IMR-90 (cell line): ENCODE results near the gene MTCL1. TPM values are rescaled to one million over a fixed set of nuclear protein-coding genes. Genes with fewer than 3 reads are reported as not detected.

Experiments
- ATAC-seq: fragments of 200-7000 bp; cut with Tn5 transposase; 2 replicates; pipeline ENCODE4 v1.9.1; 2020; ENCODE audit warnings: low read depth, mild to moderate bottlenecking, moderate library complexity
- BruUV-seq: library from RNA; stranded (reverse); fragments of 400-500 nt; replicated peaks from 2 replicates; lab custom pipeline; 2021; lab: Mats Ljungman, UMichigan
- CTCF ChIA-PET: fragments of 300-600 bp; formaldehyde crosslinking; extraction: SDS; loops from one replicate; lab custom pipeline; 2021; ENCODE audit warnings: antibody characterized with exemption; lab: Yijun Ruan, JAX
- POLR2A ChIA-PET: fragments of 300-600 bp; sonication (Branson Sonifier 250); formaldehyde crosslinking; loops from one replicate; lab custom pipeline; 2022; ENCODE audit warnings: antibody characterized with exemption; ENCODE audit not compliant: unreplicated experiment; lab: Charles Lee
- DNase-seq: peaks from one replicate; pipeline ENCODE4 v3.0.0; 2013
- H2AFZ ChIP-seq: replicated peaks from 2 replicates; pipeline ENCODE3; 2013; ENCODE audit warnings: low read length, mild to moderate bottlenecking; ENCODE audit not compliant: poor library complexity
- H2AK5ac ChIP-seq: 2 replicates; pipeline ENCODE4 v1.6.1; 2013; ENCODE audit warnings: low read depth, low read length, inconsistent platforms
- H2AK9ac ChIP-seq: replicated peaks from 2 replicates; pipeline ENCODE3; 2013; ENCODE audit warnings: mild to moderate bottlenecking, low read depth, low read length, moderate library complexity; ENCODE audit not compliant: poor library complexity
- H2BK120ac ChIP-seq: 2 replicates; pipeline ENCODE4 v1.6.1; 2013; ENCODE audit warnings: low read depth, low read length, inconsistent platforms
- H2BK15ac ChIP-seq: 3 replicates; pipeline ENCODE4 v1.6.1; 2013; ENCODE audit warnings: low read depth, low read length, inconsistent platforms
- H2BK20ac ChIP-seq: 2 replicates; pipeline ENCODE4 v1.6.1; 2013; ENCODE audit warnings: low read depth, mild to moderate bottlenecking, inconsistent platforms, low read length, moderate library complexity
- H2BK5ac ChIP-seq: 2 replicates; pipeline ENCODE4 v1.6.1; 2013; ENCODE audit warnings: mild to moderate bottlenecking, low read depth, low read length, inconsistent platforms; ENCODE audit not compliant: poor library complexity, severe bottlenecking
- H3K14ac ChIP-seq: replicated peaks from 2 replicates; pipeline ENCODE4 v1.6.1; 2013; ENCODE audit warnings: low read depth, low read length, inconsistent platforms
- H3K18ac ChIP-seq: 2 replicates; pipeline ENCODE4 v1.6.1; 2013; ENCODE audit warnings: low read depth, low read length, control low read depth
- H3K23ac ChIP-seq: 2 replicates; pipeline ENCODE4 v1.6.1; 2013; ENCODE audit warnings: low read depth, low read length, inconsistent platforms
- H3K27ac ChIP-seq: 2 replicates; pipeline ENCODE4 v1.5.1; 2013; ENCODE audit warnings: mild to moderate bottlenecking, control low read depth, low read length; ENCODE audit not compliant: insufficient read depth
- H3K27me3 ChIP-seq: 2 replicates; pipeline ENCODE4 v1.6.1; 2013; ENCODE audit warnings: low read length; ENCODE audit not compliant: control insufficient read depth, insufficient read depth
- H3K36me3 ChIP-seq: 2 replicates; pipeline ENCODE4 v1.6.1; 2013; ENCODE audit warnings: low read length, mixed read lengths; ENCODE audit not compliant: control insufficient read depth, insufficient read depth
- H3K4ac ChIP-seq: 2 replicates; pipeline ENCODE4 v1.6.1; 2013; ENCODE audit warnings: low read depth, low read length, inconsistent platforms
- H3K4me1 ChIP-seq: 2 replicates; pipeline ENCODE4 v1.6.1; 2013; ENCODE audit warnings: low read length, mixed read lengths; ENCODE audit not compliant: control insufficient read depth, insufficient read depth
- H3K4me2 ChIP-seq: 2 replicates; pipeline ENCODE4 v1.6.1; 2013; ENCODE audit warnings: low read depth, mild to moderate bottlenecking, control low read depth, low read length, moderate library complexity
- H3K4me3 ChIP-seq: 2 replicates; pipeline ENCODE4 v1.5.1; 2013; ENCODE audit warnings: low read depth, mild to moderate bottlenecking, control low read depth, low read length, moderate library complexity; ENCODE audit not compliant: insufficient read depth
- H3K56ac ChIP-seq: 2 replicates; pipeline ENCODE4 v1.6.1; 2013; ENCODE audit warnings: low read length, inconsistent platforms; ENCODE audit not compliant: insufficient read depth; ENCODE audit errors: extremely low read depth
- H3K79me1 ChIP-seq, 2 experiments: 2 replicates each; pipeline ENCODE4 v1.6.1; 2013; ENCODE audit warnings: low read length in 2 of 2, inconsistent platforms in 1 of 2, low read depth in 1 of 2
- H3K9ac ChIP-seq: 2 replicates; pipeline ENCODE4 v1.6.1; 2013; ENCODE audit warnings: low read depth, low read length, control low read depth
- H3K9me1 ChIP-seq: 2 replicates; pipeline ENCODE4 v1.6.1; 2013; ENCODE audit warnings: low read length, inconsistent platforms; ENCODE audit not compliant: insufficient read depth
- H3K9me3 ChIP-seq: 2 replicates; pipeline ENCODE4 v1.6.1; 2013; ENCODE audit warnings: low read length; ENCODE audit not compliant: control insufficient read depth, insufficient read depth
- H4K20me1 ChIP-seq: 2 replicates; pipeline ENCODE4 v1.6.1; 2013; ENCODE audit warnings: low read length, inconsistent platforms; ENCODE audit not compliant: insufficient read depth
- H4K5ac ChIP-seq: 2 replicates; pipeline ENCODE4 v1.6.1; 2013; ENCODE audit warnings: mild to moderate bottlenecking, low read depth, low read length, control low read depth
- H4K8ac ChIP-seq, 2 experiments: 2 replicates each; pipeline ENCODE4 v1.6.1; 2013; ENCODE audit warnings: low read depth in 2 of 2, low read length in 2 of 2, control low read depth in 1 of 2, inconsistent platforms in 1 of 2
- H4K91ac ChIP-seq: 2 replicates; pipeline ENCODE4 v1.6.1; 2013; ENCODE audit warnings: low read depth, low read length, inconsistent platforms; ENCODE audit not compliant: insufficient read depth
- BHLHE40 ChIP-seq: fragments of 150-350 bp; IDR thresholded peaks from 2 replicates; pipeline ENCODE4 v1.6.1; 2016; ENCODE audit warnings: mild to moderate bottlenecking, low read depth, low read length
- CHD1 ChIP-seq: IDR thresholded peaks from 2 replicates; pipeline ENCODE4 v1.6.1; 2012; ENCODE audit warnings: low read depth, low read length, improper control_type of control experiment
- FOS ChIP-seq: fragments of 150-350 bp; IDR thresholded peaks from 2 replicates; pipeline ENCODE4 v1.6.1; 2016; ENCODE audit warnings: low read depth, low read length
- MAFK ChIP-seq: IDR thresholded peaks from 2 replicates; pipeline ENCODE4 v1.6.1; 2012; ENCODE audit warnings: low read depth, low read length, improper control_type of control experiment
- MAZ ChIP-seq: IDR thresholded peaks from 2 replicates; pipeline ENCODE4 v1.6.1; 2012; ENCODE audit warnings: low read depth, mild to moderate bottlenecking, low read length, improper control_type of control experiment, moderate library complexity, borderline replicate concordance
- MXI1 ChIP-seq: IDR thresholded peaks from 2 replicates; pipeline ENCODE4 v1.6.1; 2012; ENCODE audit warnings: low read depth, mild to moderate bottlenecking, low read length, moderate library complexity, borderline replicate concordance
- POLR2A ChIP-seq: IDR thresholded peaks from 2 replicates; pipeline ENCODE4 v1.6.1; 2012; ENCODE audit warnings: mild to moderate bottlenecking, low read depth, low read length
- SMC3 ChIP-seq: fragments of 150-350 bp; IDR thresholded peaks from 2 replicates; pipeline ENCODE4 v1.6.1; 2016; ENCODE audit warnings: low read depth, mild to moderate bottlenecking, antibody characterized with exemption, low read length, moderate library complexity
- WGBS, 2 experiments: methylation state at CpG; one replicate each; pipeline versions ENCODE4 v1.1.5 to v1.1.7; 2013; ENCODE audit warnings: missing lambda C conversion rate in 2 of 2; ENCODE audit not compliant: insufficient read length in 1 of 2; ENCODE audit errors: extremely low coverage in 2 of 2; 5-methylcytosine and 5-hydroxymethylcytosine counted together
- dilution Hi-C: fragments of 300-500 bp; cut with HindIII; formaldehyde crosslinking; loops from one replicate; pipeline ENCODE4 v1.14.3; 2018; ENCODE audit warnings: low sequenced_read_pairs; ENCODE audit not compliant: unreplicated experiment
- in situ Hi-C: fragments of 300-500 bp; cut with MboI; formaldehyde crosslinking; loops from 3 replicates; pipeline ENCODE4 v1.14.3; 2019; ENCODE audit warnings: low sequenced_read_pairs, inconsistent platforms, mixed read lengths
- intact Hi-C: fragments of 100-400 bp; cut with micrococcal nuclease; formaldehyde crosslinking; loops from 2 replicates; pipeline ENCODE4 v1.10.0; 2022
- polyA plus RNA-seq, 3 experiments: library from polyadenylated mRNA; depleted of rRNA; stranded (reverse); fragments of >200 nt; gene quantifications; 2 replicates each; pipeline ENCODE4 v1.2.3, GENCODE V29; 2012; ENCODE audit warnings: low replicate concordance in 1 of 3
- total RNA-seq: library from RNA; depleted of rRNA; stranded (reverse); fragments of >200 nt; gene quantifications from 2 replicates; pipeline ENCODE4 v1.2.3, GENCODE V29; 2012
- TF ChIP-seq, protein P1 (sequence below): fragments of 150-350 bp; IDR thresholded peaks from 2 replicates; pipeline ENCODE4 v1.6.1; 2016; ENCODE audit warnings: low read depth, mild to moderate bottlenecking, low read length, moderate library complexity, borderline replicate concordance
- TF ChIP-seq, protein P2 (sequence below): conservative IDR thresholded peaks from 2 replicates; pipeline ENCODE4 v1.5.1; 2012; ENCODE audit warnings: mild to moderate bottlenecking, low read depth, low read length, improper control_type of control experiment

Gene MTCL1
- total and polyA plus RNA-seq, 2 of the 4 experiments (the other 2 are of a cell fraction), result 29.0 to 45.3 TPM

DNA sequence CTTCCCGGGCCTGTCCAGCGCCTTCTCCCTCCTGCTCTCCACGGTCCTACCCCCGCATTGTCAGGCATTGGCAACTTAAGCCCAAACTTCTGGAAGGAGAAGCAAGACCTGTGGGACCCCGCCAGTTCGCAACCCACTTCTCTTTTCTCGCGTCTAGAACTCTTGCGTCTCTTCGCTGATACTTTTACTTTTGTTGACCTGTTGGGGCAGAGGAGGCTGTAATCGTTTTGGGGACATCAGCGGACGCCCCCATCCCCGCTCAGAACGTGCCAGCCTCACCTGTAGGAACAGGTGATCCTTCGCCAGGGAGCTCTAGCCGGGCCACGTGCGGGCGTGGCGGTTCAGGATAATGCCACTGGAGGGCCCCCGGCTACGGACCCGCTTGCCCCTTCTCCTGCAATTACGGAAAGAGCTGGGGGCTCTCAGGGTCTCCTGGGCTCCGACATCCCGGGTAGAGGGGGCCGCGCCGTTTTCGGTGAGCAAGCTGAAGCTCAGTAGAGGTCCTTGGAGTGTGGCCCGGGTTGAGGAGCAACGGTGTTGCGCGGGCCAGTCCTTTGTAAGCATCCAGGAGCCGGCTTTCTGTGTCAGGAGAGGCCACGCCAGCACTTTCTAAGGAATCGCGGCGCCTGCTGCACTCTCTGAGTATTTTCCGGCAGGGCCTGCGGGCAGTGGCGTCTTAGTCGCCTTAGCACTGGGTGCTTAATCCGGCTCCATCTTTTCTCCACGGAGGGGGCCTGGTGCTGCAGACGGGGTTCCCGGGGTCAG lies 1.6 kb downstream of the MTCL1 start:
- ATAC-seq, result peak; percentile 2; the same call in 1 of the 2 replicates
- in situ Hi-C loops, result loop anchor here (5.0 kb wide), 1 partner anchor 90 kb away; no protein-coding TSS in a partner anchor

More for the DNA sequence above, 1.6 kb downstream of the MTCL1 start:
- no peaks in the 10 kb centered on the region for H3K9me3 ChIP-seq
- ChIA-PET POLR2A (interaction anchor here (0.6 to 1.8 kb wide), 2 partner anchors 95 to 575 kb away, joined by 4 to 6 read pairs; no protein-coding TSS in a partner anchor), CTCF (interaction anchor here (1.1 to 1.6 kb wide), 3 partner anchors 22 to 262 kb away, joined by 3 to 9 read pairs (median 3); no protein-coding TSS in a partner anchor)
- peak overlapping the region; percentile 91 for H3K4ac ChIP-seq
- H4K5ac ChIP-seq, result peak overlapping the region; percentile 10; the same call in 1 of the 2 replicates
- H3K23ac ChIP-seq, result peak overlapping the region; percentile 81
- H2BK5ac ChIP-seq, result peak overlapping the region; percentile 89
- peak overlapping the region; percentile 57 for H4K91ac ChIP-seq
- intact Hi-C loops (loop anchor here (1.0 to 5.0 kb wide), 2 partner anchors 93 to 615 kb away; no protein-coding TSS in a partner anchor), dilution Hi-C loops (no loop called here)
- H3K79me1 ChIP-seq, result peaks cover 0 to 49% of the 10 kb centered on the region in 2 experiments; a peak in 2 of 4 replicates
- peak overlapping the region; percentile 93 for H3K4me3 ChIP-seq
- peak overlapping the region; percentile 86 for H3K27ac ChIP-seq
- H3K9me1 ChIP-seq, result peaks cover 11% of the 10 kb centered on the region
- peak overlapping the region; percentile 34 for H3K18ac ChIP-seq
- peak overlapping the region; percentile 56 to 83; a peak in 2 of 4 replicates for H4K8ac ChIP-seq
- peak overlapping the region; percentile 98 for H2AK9ac ChIP-seq
- peak overlapping the region; percentile 50; the same call in 1 of the 2 replicates for H3K56ac ChIP-seq
- H3K4me2 ChIP-seq, result peak overlapping the region; percentile 72
- TF ChIP-seq MAZ (no peak), SMC3 (peak; percentile 21), MXI1 (peak; percentile 74; the same call in 1 of the 2 replicates), BHLHE40 (0 out of 2 replicates have a peak, but pooled peaks have one; percentile 11), MAFK (no peak), FOS (no peak), POLR2A (no peak), CHD1 (peak; percentile 39; the same call in 1 of the 2 replicates)
- TF ChIP-seq, protein P1, sequence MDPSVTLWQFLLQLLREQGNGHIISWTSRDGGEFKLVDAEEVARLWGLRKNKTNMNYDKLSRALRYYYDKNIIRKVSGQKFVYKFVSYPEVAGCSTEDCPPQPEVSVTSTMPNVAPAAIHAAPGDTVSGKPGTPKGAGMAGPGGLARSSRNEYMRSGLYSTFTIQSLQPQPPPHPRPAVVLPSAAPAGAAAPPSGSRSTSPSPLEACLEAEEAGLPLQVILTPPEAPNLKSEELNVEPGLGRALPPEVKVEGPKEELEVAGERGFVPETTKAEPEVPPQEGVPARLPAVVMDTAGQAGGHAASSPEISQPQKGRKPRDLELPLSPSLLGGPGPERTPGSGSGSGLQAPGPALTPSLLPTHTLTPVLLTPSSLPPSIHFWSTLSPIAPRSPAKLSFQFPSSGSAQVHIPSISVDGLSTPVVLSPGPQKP, result no peak
- TF ChIP-seq, protein P2, sequence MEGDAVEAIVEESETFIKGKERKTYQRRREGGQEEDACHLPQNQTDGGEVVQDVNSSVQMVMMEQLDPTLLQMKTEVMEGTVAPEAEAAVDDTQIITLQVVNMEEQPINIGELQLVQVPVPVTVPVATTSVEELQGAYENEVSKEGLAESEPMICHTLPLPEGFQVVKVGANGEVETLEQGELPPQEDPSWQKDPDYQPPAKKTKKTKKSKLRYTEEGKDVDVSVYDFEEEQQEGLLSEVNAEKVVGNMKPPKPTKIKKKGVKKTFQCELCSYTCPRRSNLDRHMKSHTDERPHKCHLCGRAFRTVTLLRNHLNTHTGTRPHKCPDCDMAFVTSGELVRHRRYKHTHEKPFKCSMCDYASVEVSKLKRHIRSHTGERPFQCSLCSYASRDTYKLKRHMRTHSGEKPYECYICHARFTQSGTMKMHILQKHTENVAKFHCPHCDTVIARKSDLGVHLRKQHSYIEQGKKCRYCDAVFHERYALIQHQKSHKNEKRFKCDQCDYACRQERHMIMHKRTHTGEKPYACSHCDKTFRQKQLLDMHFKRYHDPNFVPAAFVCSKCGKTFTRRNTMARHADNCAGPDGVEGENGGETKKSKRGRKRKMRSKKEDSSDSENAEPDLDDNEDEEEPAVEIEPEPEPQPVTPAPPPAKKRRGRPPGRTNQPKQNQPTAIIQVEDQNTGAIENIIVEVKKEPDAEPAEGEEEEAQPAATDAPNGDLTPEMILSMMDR, result no peak
- no peak overlapping the region for H2BK20ac ChIP-seq
- H3K4me1 ChIP-seq, result peaks cover 17% of the 10 kb centered on the region
- peaks cover 12% of the 10 kb centered on the region for H3K36me3 ChIP-seq
- DNase-seq, result peak; percentile 73
- peaks cover 40% of the 10 kb centered on the region for H4K20me1 ChIP-seq
- peak overlapping the region; percentile 88 for H2AFZ ChIP-seq
- H2AK5ac ChIP-seq, result peak overlapping the region; percentile 61
- 1% methylated on average over 31 of the region's 48 CpGs; no CpG with 5 or more reads in 1 of the 2 experiments for WGBS, 2 experiments
- peak overlapping the region; percentile 67 for H2BK120ac ChIP-seq
- peak overlapping the region; percentile 91 for H3K9ac ChIP-seq
- peak overlapping the region; percentile 95 for H3K14ac ChIP-seq
- H3K27me3 ChIP-seq, result no peaks in the 10 kb centered on the region
- BruUV-seq, result no TSS peak
- H2BK15ac ChIP-seq, result 0 out of 3 replicates have a peak overlapping the region, but pooled peaks have one; percentile 0
